ENCODE measurements around the gene ZNF283. TPM values are rescaled to one million over a fixed set of nuclear protein-coding genes. Genes with fewer than 3 reads are reported as not detected.

The ZNF283 gene
- total and polyA plus RNA-seq, 9 of the 15 experiments (the other 6 are each of a cell fraction or from before 2014, with no cell fraction given) = 6.0 to 19.5 (median 9.8) TPM

DNA sequence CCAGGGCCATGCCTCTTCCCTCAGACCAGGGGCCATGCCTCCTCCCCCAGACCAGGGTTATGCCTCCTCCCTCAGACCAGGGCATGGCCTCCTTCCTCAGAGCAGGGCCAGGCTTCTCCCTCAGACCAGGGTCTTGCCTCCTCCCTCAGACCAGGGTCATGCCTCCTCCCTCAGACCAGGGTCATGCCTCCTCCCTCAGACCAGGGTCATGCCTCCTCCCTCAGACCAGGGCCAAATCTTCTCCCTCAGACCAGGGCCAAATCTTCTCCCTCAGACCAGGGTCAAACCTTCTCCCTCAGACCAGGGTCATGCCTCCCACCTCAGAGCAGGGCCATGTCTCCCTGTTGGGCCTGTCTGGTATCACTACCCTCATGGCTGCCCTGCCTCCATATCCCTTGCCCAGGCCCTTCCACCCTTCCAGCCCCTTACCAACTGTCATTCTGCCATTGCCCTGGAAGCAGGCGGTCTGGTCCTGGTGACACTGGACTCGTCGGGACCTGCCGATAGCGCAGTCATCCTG lies 29.0 kb upstream of the ZNF283 start (continued):
- TF ChIP-seq, protein P1, sequence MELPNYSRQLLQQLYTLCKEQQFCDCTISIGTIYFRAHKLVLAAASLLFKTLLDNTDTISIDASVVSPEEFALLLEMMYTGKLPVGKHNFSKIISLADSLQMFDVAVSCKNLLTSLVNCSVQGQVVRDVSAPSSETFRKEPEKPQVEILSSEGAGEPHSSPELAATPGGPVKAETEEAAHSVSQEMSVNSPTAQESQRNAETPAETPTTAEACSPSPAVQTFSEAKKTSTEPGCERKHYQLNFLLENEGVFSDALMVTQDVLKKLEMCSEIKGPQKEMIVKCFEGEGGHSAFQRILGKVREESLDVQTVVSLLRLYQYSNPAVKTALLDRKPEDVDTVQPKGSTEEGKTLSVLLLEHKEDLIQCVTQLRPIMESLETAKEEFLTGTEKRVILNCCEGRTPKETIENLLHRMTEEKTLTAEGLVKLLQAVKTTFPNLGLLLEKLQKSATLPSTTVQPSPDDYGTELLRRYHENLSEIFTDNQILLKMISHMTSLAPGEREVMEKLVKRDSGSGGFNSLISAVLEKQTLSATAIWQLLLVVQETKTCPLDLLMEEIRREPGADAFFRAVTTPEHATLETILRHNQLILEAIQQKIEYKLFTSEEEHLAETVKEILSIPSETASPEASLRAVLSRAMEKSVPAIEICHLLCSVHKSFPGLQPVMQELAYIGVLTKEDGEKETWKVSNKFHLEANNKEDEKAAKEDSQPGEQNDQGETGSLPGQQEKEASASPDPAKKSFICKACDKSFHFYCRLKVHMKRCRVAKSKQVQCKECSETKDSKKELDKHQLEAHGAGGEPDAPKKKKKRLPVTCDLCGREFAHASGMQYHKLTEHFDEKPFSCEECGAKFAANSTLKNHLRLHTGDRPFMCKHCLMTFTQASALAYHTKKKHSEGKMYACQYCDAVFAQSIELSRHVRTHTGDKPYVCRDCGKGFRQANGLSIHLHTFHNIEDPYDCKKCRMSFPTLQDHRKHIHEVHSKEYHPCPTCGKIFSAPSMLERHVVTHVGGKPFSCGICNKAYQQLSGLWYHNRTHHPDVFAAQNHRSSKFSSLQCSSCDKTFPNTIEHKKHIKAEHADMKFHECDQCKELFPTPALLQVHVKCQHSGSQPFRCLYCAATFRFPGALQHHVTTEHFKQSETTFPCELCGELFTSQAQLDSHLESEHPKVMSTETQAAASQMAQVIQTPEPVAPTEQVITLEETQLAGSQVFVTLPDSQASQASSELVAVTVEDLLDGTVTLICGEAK (IDR thresholded peaks at IDR 0.05) = no peak
- TF ChIP-seq, protein P1 (CRISPR knock-in tag; IDR thresholded peaks at IDR 0.05) = no peak
- TF ChIP-seq NCOA4 (IDR thresholded peaks at IDR 0.05; ENCODE audit: partially characterized antibody) (no peak), NR2C2 (CRISPR knock-in tag; IDR thresholded peaks at IDR 0.05) (peak; percentile 91), NR2C2 (tag; IDR thresholded peaks at IDR 0.05) (peak; percentile 48; the same call in 1 of the 2 replicates), NR2C1 (IDR thresholded peaks at IDR 0.05) (peak; percentile 62), NR2C1 (tag; IDR thresholded peaks at IDR 0.05) (peak; percentile 56; the same call in 1 of the 2 replicates), ZNF347 (CRISPR knock-in tag; IDR thresholded peaks at IDR 0.05; ENCODE audit: low read depth) (no peak), NFRKB (IDR thresholded peaks at IDR 0.05; ENCODE audit: low read depth) (no peak), ZFP36 (IDR thresholded peaks at IDR 0.05; ENCODE audit: low read depth, low read length, partially characterized antibody) (peak; percentile 90), MCM2 (IDR thresholded peaks at IDR 0.05; ENCODE audit: low read depth) (no peak), MEIS2 (IDR thresholded peaks at IDR 0.05; ENCODE audit: partially characterized antibody) (no peak)
- TF ChIP-seq, protein P2, sequence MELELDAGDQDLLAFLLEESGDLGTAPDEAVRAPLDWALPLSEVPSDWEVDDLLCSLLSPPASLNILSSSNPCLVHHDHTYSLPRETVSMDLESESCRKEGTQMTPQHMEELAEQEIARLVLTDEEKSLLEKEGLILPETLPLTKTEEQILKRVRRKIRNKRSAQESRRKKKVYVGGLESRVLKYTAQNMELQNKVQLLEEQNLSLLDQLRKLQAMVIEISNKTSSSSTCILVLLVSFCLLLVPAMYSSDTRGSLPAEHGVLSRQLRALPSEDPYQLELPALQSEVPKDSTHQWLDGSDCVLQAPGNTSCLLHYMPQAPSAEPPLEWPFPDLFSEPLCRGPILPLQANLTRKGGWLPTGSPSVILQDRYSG (tag; conservative IDR thresholded peaks at IDR 0.05; ENCODE audit: low read depth) = no peak
- TF ChIP-seq, protein P3, sequence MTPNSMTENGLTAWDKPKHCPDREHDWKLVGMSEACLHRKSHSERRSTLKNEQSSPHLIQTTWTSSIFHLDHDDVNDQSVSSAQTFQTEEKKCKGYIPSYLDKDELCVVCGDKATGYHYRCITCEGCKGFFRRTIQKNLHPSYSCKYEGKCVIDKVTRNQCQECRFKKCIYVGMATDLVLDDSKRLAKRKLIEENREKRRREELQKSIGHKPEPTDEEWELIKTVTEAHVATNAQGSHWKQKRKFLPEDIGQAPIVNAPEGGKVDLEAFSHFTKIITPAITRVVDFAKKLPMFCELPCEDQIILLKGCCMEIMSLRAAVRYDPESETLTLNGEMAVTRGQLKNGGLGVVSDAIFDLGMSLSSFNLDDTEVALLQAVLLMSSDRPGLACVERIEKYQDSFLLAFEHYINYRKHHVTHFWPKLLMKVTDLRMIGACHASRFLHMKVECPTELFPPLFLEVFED (CRISPR knock-in tag; conservative IDR thresholded peaks at IDR 0.05) = no peak
- TF ChIP-seq, protein P4, sequence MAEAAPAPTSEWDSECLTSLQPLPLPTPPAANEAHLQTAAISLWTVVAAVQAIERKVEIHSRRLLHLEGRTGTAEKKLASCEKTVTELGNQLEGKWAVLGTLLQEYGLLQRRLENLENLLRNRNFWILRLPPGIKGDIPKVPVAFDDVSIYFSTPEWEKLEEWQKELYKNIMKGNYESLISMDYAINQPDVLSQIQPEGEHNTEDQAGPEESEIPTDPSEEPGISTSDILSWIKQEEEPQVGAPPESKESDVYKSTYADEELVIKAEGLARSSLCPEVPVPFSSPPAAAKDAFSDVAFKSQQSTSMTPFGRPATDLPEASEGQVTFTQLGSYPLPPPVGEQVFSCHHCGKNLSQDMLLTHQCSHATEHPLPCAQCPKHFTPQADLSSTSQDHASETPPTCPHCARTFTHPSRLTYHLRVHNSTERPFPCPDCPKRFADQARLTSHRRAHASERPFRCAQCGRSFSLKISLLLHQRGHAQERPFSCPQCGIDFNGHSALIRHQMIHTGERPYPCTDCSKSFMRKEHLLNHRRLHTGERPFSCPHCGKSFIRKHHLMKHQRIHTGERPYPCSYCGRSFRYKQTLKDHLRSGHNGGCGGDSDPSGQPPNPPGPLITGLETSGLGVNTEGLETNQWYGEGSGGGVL (CRISPR knock-in tag; IDR thresholded peaks at IDR 0.05) = no peak

Measured in K562 (cell line).